Small intestine (tissue), 7 donors: ENCODE data around the gene USP37. TPM values are rescaled to one million over a fixed set of nuclear protein-coding genes. Genes with fewer than 3 reads are reported as not detected.

Experiments used
- DNase-seq, 2 donors: peaks; one replicate each; pipeline versions ENCODE4 v3.0.0 to v3.0.0-alpha.2; 2013
- FAIRE-seq: peaks from 2 replicates; lab custom pipeline; 2012; peaks lifted over from hg19 to GRCh38; lab: Jason Lieb, UNC
- H3K27ac ChIP-seq, 3 donors: one replicate each; pipeline ENCODE4 v1.5.1; 2013; ENCODE audit warnings: low read length in 2 of 3, mild to moderate bottlenecking in 2 of 3, control low read depth in 1 of 3, inconsistent platforms in 1 of 3, low read depth in 1 of 3, moderate library complexity in 1 of 3
- H3K27me3 ChIP-seq, 3 donors: one replicate each; pipeline ENCODE4 v1.6.1; 2013; ENCODE audit warnings: low read length in 3 of 3, inconsistent platforms in 1 of 3; ENCODE audit not compliant: control insufficient read depth in 3 of 3, insufficient read depth in 3 of 3
- H3K36me3 ChIP-seq, 3 donors: one replicate each; pipeline ENCODE4 v1.6.1; 2013; ENCODE audit warnings: low read length in 3 of 3, inconsistent platforms in 1 of 3, low read depth in 1 of 3, mild to moderate bottlenecking in 1 of 3, moderate library complexity in 1 of 3; ENCODE audit not compliant: control insufficient read depth in 3 of 3, insufficient read depth in 2 of 3
- H3K4me1 ChIP-seq, 3 donors: one replicate each; pipeline ENCODE4 v1.6.1; 2013; ENCODE audit warnings: low read length in 2 of 3, inconsistent platforms in 1 of 3, low read depth in 1 of 3, mild to moderate bottlenecking in 1 of 3, moderate library complexity in 1 of 3; ENCODE audit not compliant: control insufficient read depth in 3 of 3, insufficient read depth in 2 of 3
- H3K4me3 ChIP-seq, 3 donors: one replicate each; pipeline ENCODE4 v1.5.1; 2013; ENCODE audit warnings: low read length in 3 of 3, control low read depth in 1 of 3, inconsistent platforms in 1 of 3, low read depth in 1 of 3, mild to moderate bottlenecking in 1 of 3, moderate library complexity in 1 of 3
- H3K9me3 ChIP-seq, 2 donors: one replicate each; pipeline ENCODE4 v1.6.1; 2013; ENCODE audit warnings: low read depth in 1 of 2, low read length in 1 of 2; ENCODE audit not compliant: control insufficient read depth in 2 of 2, insufficient read depth in 1 of 2
- WGBS, 3 donors: extraction: QIAGEN DNeasy Blood & Tissue Kit; methylation state at CpG; one replicate each; pipeline ENCODE4 v1.1.7; 2013; 5-methylcytosine and 5-hydroxymethylcytosine counted together
- polyA plus RNA-seq, 4 donors: library from polyadenylated mRNA; stranded (reverse) in 3 of 4; unstranded in 1 of 4; fragments of 200-250 nt in 3 of 4; fragments of 120-200 nt in 1 of 4; gene quantifications; one replicate each; pipeline versions ENCODE4 v1.2.1 to v1.2.3, GENCODE V29; 2013
- donor health status: healthy with polysubstance abuse.
- donor health status: control.
- donor health status: control.
- donor health status: Bipolar disorder and iron deficiency.
- donor health status: healthy.

USP37 gene
- polyA plus RNA-seq, 4 donors, result 2.0 to 10.5 (median 2.3) TPM

DNA sequence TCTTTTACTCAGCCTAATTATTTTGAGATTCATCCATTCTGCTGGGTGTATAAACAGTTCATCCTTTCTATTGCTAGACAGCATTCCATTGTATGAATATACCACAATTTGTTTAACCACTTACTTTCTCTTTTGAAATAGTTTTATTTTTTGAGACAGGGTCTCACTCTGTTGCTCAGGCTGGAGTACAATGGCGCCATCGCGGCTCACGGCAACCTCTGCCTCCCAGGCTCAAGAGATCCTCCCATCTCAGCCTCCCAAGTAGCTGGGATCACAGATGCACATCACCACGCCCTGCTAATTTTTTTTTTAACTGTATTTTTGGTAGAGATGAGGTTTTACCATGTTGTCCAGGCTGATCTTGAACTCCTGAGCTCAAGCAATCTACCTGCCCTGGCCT lies 54.5 kb downstream of the USP37 start:
- Histone ChIP-seq H3K4me3 (no peak overlapping the region), H3K27me3 (no peaks in the 10 kb centered on the region), H3K9me3 (no peaks in the 10 kb centered on the region), H3K27ac (no peak overlapping the region), H3K36me3 (peaks cover 0 to 8% (median 2%) of the 10 kb centered on the region in 3 donors), H3K4me1 (no peaks in the 10 kb centered on the region)
- WGBS, 3 donors, result 95 to 97% (median 95%) methylated on average over 5 of the region's 5 CpGs
- DNase-seq (no peak), FAIRE-seq (no peak)

DNA sequence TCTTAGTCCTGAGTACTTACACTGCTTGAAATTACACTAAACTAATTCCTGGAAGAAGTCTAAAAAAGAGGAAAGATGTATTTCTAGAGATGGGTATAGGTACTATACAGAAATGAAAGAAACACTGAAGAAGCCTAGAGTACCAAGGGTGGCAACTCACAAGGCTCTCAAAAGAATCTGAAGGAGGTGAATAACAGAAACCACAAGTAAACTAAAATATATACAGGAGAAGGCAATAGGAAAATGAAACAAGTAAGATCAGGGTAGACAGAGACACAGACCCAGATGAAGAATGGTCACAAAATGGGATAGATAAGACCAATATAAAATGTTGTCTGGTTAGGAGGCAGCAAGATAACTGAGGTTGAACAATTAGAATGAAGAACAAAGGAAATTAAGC lies 59.9 kb downstream of the USP37 start:
- Histone ChIP-seq H3K27ac (no peak overlapping the region), H3K9me3 (no peaks in the 10 kb centered on the region), H3K36me3 (peaks cover 0 to 28% (median 2%) of the 10 kb centered on the region in 3 donors), H3K4me3 (no peak overlapping the region), H3K4me1 (no peaks in the 10 kb centered on the region), H3K27me3 (no peaks in the 10 kb centered on the region)
- DNase-seq (no peak), FAIRE-seq (no peak)

DNA sequence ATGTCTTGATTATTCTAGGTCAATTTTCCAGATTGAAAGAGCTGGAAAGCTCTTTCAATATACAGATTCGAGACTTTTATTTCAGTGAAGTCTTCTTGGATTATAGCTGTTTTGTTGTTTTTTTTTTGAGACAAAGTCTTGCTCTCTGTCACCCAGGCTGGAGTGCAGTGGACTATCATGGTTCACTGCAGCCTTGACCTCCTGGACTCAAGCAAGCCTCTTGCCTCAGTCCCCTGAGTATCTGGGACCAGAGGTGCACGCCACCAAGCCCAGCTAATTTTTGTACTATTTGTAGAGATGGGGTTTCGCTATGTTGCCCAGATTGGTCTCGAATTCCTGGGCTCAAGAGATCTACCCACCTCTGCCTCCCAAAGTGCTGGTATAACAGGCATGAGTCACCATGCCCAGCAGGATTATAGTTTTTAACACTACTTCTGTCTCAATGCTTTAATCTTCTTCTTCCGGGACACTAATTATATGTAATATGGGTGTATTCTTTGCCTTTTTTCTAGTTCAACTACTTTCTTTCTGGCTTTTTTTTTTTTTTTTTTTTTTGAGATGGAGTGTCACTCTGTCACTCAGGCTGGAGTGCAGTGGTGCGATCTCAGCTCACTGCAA lies 62.3 kb downstream of the USP37 start:
- Histone ChIP-seq H3K4me3 (no peak overlapping the region), H3K36me3 (peaks cover 0 to 29% (median 2%) of the 10 kb centered on the region in 3 donors), H3K27ac (no peak overlapping the region), H3K4me1 (no peaks in the 10 kb centered on the region), H3K27me3 (no peaks in the 10 kb centered on the region), H3K9me3 (no peaks in the 10 kb centered on the region)
- DNase-seq (no peak), FAIRE-seq (no peak)
- 95 to 97% (median 97%) methylated on average over 6 of the region's 6 CpGs for WGBS, 3 donors

DNA sequence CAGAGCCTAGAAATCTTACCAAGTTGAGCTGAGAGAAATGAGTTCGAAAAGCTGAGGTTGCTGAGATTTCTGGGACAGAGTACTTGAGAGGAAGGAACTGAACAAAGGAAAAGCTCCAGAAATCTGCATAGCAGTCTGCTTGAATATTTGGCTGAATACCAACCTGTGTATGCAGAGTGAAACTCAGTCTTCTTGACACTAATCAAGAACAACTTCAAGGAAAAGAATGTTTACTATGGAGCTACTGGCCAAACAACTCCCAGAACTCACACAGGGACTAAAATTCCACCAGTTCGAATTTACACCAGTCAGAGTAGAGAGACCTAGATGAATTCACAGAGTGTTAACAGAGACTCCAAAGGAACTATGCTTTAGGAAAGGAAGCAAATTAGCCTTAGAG lies 66.5 kb downstream of the USP37 start:
- WGBS, 3 donors, result 59 to 89% (median 75%) methylated on average over 2 of the region's 2 CpGs
- Histone ChIP-seq H3K36me3 (peaks cover 0 to 37% (median 0%) of the 10 kb centered on the region in 3 donors), H3K4me1 (no peaks in the 10 kb centered on the region), H3K27ac (no peak overlapping the region), H3K4me3 (no peak overlapping the region), H3K27me3 (no peaks in the 10 kb centered on the region), H3K9me3 (no peaks in the 10 kb centered on the region)
- FAIRE-seq (no peak), DNase-seq (no peak)

DNA sequence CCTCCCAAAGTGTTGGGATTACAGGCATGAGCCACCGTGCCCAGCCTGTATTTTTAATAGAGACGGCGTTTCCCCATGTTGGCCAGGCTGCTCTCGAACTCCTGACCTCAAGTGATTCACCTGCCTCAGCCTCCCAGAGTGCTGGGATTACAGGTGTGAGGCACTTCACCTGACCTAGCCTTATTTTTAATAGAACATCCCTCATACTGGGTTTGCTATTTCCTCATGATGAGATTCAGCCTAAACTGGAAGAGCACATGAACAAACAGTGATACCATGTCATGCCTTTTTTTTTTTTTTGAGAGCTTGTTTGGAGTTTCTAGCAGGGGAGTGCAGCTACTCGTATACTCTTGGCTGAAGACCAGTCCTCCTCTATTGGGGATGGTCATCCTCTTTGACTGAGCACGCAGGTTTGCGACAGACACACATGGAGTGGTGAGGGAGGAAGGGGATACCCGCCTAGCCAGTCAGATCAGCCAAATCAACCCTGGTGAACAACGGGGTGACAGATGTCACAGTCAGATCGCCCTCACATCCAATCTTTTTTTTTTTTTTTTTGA lies 67.6 kb downstream of the USP37 start:
- H3K4me1 ChIP-seq, result no peaks in the 10 kb centered on the region
- DNase-seq (no peak), FAIRE-seq (no peak)
- WGBS, 3 donors, result 94 to 97% (median 96%) methylated on average over 10 of the region's 10 CpGs
- H3K27me3 ChIP-seq, result no peaks in the 10 kb centered on the region
- H3K36me3 ChIP-seq, result peaks cover 0 to 33% (median under 1%) of the 10 kb centered on the region in 3 donors
- H3K9me3 ChIP-seq, result no peaks in the 10 kb centered on the region
- H3K4me3 ChIP-seq, result no peak overlapping the region
- no peak overlapping the region for H3K27ac ChIP-seq

DNA sequence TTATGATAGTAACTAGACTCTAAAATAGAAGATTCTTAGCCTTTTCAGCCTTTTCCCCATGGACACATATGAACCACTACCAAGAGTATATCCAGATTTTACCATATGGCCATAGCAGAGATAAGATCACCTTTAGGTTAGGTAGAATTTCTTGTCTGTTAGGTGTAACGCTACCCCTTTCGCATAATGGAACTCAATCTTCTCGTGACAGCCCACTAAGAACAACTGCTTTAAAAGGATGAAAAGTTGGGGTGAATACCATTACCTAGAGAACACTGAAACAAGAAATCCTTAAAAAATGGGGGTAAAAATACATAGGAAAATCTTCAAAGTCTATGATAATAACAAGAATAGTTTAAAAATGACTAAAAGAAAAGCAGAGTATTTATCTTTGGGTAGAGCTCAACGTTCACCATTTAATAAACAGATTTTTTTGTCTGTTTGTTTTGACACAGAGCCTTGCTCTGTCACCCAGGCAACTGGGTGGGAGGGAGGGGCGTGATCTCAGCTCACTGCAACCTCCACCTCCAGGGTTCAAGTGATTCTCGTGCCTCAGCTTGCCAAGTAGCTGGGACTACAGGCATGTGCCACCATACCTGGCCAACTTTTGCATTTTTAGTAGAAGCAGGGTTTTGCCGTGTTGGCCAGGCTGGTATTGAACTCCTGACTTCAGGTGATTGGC lies 82.0 kb downstream of the USP37 start:
- no peaks in the 10 kb centered on the region for H3K27me3 ChIP-seq
- FAIRE-seq (no peak), DNase-seq (no peak)
- H3K27ac ChIP-seq, result no peak overlapping the region
- H3K9me3 ChIP-seq, result no peaks in the 10 kb centered on the region
- peaks cover 4 to 33% (median 5%) of the 10 kb centered on the region in 3 donors for H3K36me3 ChIP-seq
- H3K4me3 ChIP-seq, result no peak overlapping the region
- WGBS, 3 donors, result 73 to 78% (median 76%) methylated on average over 7 of the region's 7 CpGs
- H3K4me1 ChIP-seq, result no peaks in the 10 kb centered on the region

DNA sequence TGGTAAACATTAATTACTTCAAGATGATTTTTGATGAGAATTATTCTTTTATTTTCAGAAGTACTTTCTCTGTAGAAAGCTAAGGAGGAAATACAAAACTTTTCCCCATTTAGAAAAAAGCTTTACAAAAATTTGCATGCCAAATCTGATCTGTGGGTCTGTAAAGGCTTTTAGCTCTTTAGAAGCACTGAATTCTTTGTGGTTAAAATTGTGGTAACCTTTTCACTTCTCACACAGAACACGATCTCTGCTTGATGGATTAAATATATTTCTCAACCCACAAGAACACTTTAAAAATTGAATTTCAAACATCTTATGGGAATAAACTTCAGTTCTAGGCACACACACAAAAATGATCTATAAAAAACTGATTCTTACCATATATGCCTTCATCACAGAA lies 85.5 kb downstream of the USP37 start:
- no peaks in the 10 kb centered on the region for H3K9me3 ChIP-seq
- no peak for FAIRE-seq
- no peaks in the 10 kb centered on the region for H3K27me3 ChIP-seq
- H3K36me3 ChIP-seq, result peaks cover 5 to 14% (median 8%) of the 10 kb centered on the region in 3 donors
- H3K4me1 ChIP-seq, result no peaks in the 10 kb centered on the region
- no peak overlapping the region for H3K27ac ChIP-seq
- WGBS, 3 donors, result 39 to 74% (median 66%) methylated on average over 1 of the region's 1 CpG
- DNase-seq, result no peak
- H3K4me3 ChIP-seq, result no peak overlapping the region

DNA sequence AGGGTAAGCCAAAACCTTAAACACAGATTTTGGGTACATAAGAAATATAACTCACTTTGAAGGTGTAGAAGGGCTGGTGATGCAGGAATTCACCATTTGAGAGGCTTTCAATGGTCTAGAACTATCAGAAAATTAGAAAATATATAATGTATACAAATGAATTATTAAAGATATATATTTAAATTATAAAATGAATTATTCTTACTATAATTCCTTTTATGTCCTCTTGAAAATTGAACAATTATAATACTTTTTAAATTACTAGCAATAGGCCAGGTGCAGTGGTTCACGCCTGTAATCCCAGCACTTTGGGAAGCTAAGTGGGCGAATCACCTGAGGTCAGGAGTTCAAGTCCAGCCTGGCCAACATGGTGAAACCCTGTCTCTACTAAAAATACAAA lies 88.6 kb downstream of the USP37 start:
- FAIRE-seq (no peak), DNase-seq (no peak)
- Histone ChIP-seq H3K4me3 (no peak overlapping the region), H3K27me3 (no peaks in the 10 kb centered on the region), H3K9me3 (no peaks in the 10 kb centered on the region), H3K4me1 (no peaks in the 10 kb centered on the region), H3K36me3 (peaks cover 5 to 17% (median 12%) of the 10 kb centered on the region in 3 donors), H3K27ac (no peak overlapping the region)
- WGBS, 3 donors, result 94 to 95% (median 94%) methylated on average over 2 of the region's 2 CpGs
